Cardiac fibroblast (primary cell): ENCODE data around the gene LRRC8A.
A peak's percentile ranks its signal among the peaks of the same experiment; 100 is the strongest.
"Not testable (repeated sequence)": the region's sequence is repeated elsewhere in the genome, so short reads cannot be mapped to it uniquely, and the experiment has no call there.

Source experiments
- DNase-seq, 2 donors: peaks; one replicate each; pipeline versions ENCODE4 v3.0.0 to v3.0.0-alpha.2; 2010; ENCODE audit warnings: low read depth in 2 of 2
- H3K4me3 ChIP-seq, 2 donors: replicated peaks in 1 of 2; 1 replicate in 1 of 2; 2 replicates in 1 of 2; pipeline ENCODE4 v1.5.1; 2011; ENCODE audit warnings: low read depth in 2 of 2, low read length in 2 of 2, mild to moderate bottlenecking in 2 of 2, moderate library complexity in 1 of 2
- TF ChIP-seq, protein P1 (sequence below): IDR thresholded peaks from one replicate; pipeline ENCODE4 v1.5.1; 2011; ENCODE audit warnings: low read depth, mild to moderate bottlenecking, low read length, inconsistent platforms

The LRRC8A gene

DNA sequence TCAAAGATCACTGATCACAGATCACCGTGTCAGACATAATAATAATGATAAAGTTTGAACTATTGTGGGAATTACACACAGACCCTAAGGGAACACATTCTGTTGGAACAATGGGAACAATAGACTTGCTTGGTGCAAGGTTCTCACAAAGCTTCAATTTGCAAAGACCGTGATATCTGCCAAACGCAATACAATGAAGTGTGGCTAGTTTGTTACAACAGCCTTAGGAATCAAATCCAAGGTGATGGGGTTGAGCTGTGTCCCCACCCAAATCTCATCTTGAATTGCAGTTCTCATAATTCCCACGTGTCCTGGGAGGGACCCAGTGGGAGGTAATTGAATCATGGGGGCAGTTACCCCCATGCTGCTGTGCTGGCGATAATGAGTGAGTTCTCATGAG is 21.0 kb upstream of the LRRC8A start:
- DNase-seq = no peak
- TF ChIP-seq, protein P1, sequence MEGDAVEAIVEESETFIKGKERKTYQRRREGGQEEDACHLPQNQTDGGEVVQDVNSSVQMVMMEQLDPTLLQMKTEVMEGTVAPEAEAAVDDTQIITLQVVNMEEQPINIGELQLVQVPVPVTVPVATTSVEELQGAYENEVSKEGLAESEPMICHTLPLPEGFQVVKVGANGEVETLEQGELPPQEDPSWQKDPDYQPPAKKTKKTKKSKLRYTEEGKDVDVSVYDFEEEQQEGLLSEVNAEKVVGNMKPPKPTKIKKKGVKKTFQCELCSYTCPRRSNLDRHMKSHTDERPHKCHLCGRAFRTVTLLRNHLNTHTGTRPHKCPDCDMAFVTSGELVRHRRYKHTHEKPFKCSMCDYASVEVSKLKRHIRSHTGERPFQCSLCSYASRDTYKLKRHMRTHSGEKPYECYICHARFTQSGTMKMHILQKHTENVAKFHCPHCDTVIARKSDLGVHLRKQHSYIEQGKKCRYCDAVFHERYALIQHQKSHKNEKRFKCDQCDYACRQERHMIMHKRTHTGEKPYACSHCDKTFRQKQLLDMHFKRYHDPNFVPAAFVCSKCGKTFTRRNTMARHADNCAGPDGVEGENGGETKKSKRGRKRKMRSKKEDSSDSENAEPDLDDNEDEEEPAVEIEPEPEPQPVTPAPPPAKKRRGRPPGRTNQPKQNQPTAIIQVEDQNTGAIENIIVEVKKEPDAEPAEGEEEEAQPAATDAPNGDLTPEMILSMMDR = no peak
- no peak overlapping the region for H3K4me3 ChIP-seq

DNA sequence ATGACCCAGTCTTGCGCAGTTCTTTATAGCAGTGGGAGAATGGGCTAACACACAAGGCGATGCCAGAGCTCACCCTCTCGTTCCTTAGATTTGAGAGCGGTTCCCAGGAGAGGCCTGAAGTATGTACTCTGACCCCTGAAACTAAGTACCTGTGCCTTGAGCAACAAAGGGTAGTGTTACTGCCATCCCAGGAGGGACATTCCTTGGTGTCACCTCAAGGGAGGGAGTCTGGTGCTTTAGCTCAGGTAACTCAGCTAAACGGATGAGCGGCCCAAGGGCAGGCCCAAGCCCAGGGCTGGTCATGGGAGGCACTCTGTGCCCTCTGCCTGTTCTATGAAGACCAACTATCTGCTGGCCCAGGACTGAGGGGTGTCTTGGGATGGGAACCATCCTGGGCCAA is 20.4 kb upstream of the LRRC8A start:
- H3K4me3 ChIP-seq = no peak overlapping the region
- DNase-seq = no peak
- TF ChIP-seq, protein P1 = no peak

DNA sequence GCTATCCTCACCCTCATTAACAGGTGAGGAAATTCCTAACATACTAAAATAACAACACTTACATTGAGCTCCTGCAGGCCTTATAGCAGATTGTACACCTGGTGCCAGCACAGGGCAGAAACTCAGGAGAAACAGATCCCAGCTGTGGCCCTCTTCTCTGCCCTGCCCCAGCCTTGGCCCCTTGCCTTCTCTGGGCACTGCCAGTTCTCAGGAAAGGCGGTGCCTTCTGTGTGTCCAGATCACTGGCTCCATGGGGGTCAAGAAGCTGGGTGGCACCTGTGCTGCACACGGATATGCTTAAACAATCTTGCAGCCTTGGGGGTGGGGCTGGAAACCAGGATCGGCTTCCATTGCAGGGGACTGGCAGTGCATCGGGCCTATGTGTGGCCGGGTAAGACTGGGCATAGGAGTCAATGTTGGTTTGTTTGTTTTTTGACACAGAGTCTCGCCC is 19.5 kb upstream of the LRRC8A start:
- H3K4me3 ChIP-seq = no peak overlapping the region
- TF ChIP-seq, protein P1 = no peak
- no peak for DNase-seq

DNA sequence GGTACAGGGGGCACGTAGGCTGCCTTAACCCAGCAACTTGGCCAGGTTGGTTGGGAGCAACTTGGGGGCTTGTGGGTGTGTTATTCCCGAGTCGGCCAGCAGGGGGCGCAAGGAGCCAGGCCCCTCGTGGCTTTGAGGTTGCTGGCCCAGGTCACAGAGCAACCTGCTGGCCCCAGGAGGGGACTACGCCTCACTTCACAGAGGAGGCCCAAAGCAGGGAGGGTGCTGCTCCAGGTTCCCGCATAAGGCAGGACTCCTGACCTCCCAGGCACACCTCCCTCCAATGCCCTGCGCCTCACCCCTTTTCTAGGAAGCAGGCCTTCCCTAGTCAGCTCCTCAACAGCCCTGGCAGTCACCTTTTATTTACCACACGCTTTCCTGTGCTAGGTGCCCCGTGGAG is 18.3 kb upstream of the LRRC8A start:
- TF ChIP-seq, protein P1 = peak; percentile 96
- DNase-seq = peak; percentile 67 to 68
- no peak overlapping the region for H3K4me3 ChIP-seq

DNA sequence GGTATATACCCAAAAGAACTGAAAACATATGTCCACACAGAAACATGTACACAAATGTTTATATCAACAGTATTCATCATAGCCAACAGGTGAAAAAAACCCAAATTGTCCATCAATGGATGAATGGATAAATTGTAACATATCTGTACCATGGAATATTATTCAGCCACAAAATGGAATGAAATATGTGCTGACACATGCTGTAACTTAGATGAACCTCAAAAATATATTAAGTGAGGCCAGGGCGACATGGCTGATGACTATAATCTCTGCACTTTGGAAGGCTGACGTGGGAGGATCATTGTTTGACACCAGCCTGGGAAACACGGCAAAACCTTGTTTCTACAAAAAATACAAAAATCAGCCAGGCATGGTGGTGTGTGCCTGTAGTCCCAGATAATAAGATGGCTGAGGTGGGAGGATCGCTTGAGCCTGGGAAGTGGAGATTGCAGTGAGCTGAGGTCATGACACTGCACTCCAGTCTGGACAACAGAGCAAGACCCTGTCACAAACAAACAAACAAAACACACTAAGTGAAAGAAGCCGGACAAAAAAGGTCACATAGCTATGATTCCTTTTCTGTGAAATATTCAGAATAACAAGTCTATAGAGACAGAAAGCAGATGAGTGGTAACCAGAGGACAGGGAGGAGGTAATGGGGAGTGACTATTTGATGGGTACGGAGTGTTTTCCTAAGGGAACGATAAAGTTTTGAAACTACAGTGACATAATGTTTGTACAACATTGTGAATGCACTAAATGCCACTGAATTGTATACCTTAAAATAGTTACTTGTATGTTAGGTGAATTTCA is 11.6 kb upstream of the LRRC8A start:
- no peak overlapping the region for H3K4me3 ChIP-seq
- TF ChIP-seq, protein P1 = no peak
- no peak for DNase-seq

DNA sequence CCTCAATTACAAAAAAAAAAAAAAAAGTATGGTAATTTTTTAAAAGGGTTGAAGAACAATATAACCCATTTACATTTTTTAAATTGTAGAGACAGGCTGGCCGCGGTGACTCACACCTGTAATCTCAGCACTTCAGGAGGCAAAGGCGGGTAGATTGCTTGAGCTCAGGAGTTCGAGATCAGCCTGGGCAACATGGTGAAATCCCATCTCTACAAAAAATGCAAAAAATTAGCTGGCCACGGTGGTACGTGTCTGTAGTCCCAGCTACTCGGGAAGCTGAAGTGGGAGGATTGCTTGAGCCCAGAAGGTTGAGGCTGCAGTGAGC is 11.0 kb upstream of the LRRC8A start:
- not testable (repeated sequence) for DNase-seq, H3K4me3 ChIP-seq

DNA sequence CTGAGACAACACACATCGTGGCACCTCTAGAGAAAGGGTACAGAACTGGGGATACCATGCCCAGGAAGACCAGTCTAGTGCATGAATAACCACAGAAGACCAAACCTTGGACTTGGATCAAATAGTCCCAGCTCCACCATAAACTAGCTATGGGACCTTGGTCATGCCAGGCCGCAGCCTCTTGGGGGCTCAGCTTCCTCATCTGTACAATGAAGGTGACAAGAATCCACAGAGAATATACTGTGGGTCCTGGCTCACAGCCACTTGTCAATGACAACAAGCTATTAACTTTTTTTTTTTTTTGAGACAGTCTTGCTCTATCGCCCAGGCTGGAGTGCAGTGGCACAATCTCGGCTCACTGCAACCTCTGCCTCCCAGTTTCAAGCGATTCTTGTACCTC is 4.1 kb upstream of the LRRC8A start:
- DNase-seq = no peak
- TF ChIP-seq, protein P1 = no peak
- H3K4me3 ChIP-seq = no peak overlapping the region
